ENCODE results near the gene RGMB.

DNA sequence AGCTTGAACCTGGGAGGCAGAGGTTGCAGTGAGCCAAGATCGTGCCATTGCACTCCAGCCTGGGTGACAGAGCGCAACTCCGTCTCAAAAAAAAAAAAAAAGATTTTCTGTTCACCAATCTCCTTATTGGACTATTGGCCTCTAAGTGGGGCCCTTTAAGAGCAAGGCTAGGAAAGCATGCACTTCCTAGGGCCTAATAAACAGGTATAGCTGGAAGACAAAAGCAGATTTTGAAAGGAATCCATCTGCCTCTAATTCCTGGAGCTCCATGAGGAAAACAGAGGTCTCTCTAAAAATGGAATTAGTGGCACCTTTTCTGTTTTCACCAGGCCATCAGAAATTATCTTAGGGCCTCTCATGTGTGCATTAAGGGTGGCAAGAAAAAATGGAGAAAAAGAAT lies 70.0 kb downstream of the RGMB start:
- TF ChIP-seq, protein P1, sequence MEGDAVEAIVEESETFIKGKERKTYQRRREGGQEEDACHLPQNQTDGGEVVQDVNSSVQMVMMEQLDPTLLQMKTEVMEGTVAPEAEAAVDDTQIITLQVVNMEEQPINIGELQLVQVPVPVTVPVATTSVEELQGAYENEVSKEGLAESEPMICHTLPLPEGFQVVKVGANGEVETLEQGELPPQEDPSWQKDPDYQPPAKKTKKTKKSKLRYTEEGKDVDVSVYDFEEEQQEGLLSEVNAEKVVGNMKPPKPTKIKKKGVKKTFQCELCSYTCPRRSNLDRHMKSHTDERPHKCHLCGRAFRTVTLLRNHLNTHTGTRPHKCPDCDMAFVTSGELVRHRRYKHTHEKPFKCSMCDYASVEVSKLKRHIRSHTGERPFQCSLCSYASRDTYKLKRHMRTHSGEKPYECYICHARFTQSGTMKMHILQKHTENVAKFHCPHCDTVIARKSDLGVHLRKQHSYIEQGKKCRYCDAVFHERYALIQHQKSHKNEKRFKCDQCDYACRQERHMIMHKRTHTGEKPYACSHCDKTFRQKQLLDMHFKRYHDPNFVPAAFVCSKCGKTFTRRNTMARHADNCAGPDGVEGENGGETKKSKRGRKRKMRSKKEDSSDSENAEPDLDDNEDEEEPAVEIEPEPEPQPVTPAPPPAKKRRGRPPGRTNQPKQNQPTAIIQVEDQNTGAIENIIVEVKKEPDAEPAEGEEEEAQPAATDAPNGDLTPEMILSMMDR (IDR thresholded peaks at IDR 0.05) = no peak
- no peak for TF ChIP-seq POLR2A (IDR thresholded peaks at IDR 0.05)
